H1 (cell line): Measurements from ENCODE around the gene TLCD3B. TPM values are rescaled to one million over a fixed set of nuclear protein-coding genes. Genes with fewer than 3 reads are reported as not detected.

Experiments
- CTCF ChIP-seq, 3 experiments: IDR thresholded peaks; 1 replicate in 2 of 3; 2 replicates in 1 of 3; pipeline versions ENCODE4 v1.5.1 to v1.6.1; 2011; ENCODE audit warnings: low read length in 3 of 3, mild to moderate bottlenecking in 3 of 3, inconsistent platforms in 2 of 3, low read depth in 1 of 3, moderate library complexity in 1 of 3; ENCODE audit not compliant: insufficient read depth in 1 of 3; ENCODE audit errors: control extremely low read depth in 1 of 3
- JUND ChIP-seq: IDR thresholded peaks from 2 replicates; pipeline ENCODE4 v1.6.1; 2011; ENCODE audit warnings: mild to moderate bottlenecking, improper control_type of control experiment, low read length
- KDM4A ChIP-seq: IDR thresholded peaks from one replicate; pipeline ENCODE4 v1.7.1; 2012; ENCODE audit warnings: low read depth, mild to moderate bottlenecking, moderate library complexity, low read length, inconsistent platforms; ENCODE audit not compliant: severe bottlenecking
- polyA plus RNA-seq, 7 experiments: library from polyadenylated mRNA; depleted of rRNA in 3 of 7; stranded (reverse) in 5 of 7; unstranded in 2 of 7; fragments of >200 nt in 5 of 7; fragments of 200-250 nt in 2 of 7; gene quantifications; 1 replicate in 5 of 7; 2 replicates in 1 of 7; 4 replicates in 1 of 7; pipeline versions ENCODE4 v1.2.1 to v1.2.3, GENCODE V29; 2011 to 2013; ENCODE audit warnings: missing spikeins in 2 of 7, mixed read lengths in 2 of 7
- total RNA-seq: library from RNA; stranded (reverse); fragmentation: NEBNext Ultra II Directional; extraction: Animal tissue kit (Norgen Biotek cat#: 25700); gene quantifications from 2 replicates; pipeline ENCODE4 v1.2.1, GENCODE V29; 2021

Gene TLCD3B
- total and polyA plus RNA-seq, 2 of the 8 experiments (the other 6 are each of a cell fraction or from before 2014, with no cell fraction given), result 15.2 to 26.9 TPM

- TF ChIP-seq JUND (no peak), CTCF (IDR thresholded peaks at IDR 0.05; ENCODE audit: control extremely low read depth in 1 of 3, insufficient read depth in 1 of 3, low read depth in 1 of 3, low read length in 3 of 3) (no peak), KDM4A (no peak)
- TF ChIP-seq, all 59 proteins: peak for 0
These were observed 53.8 kb downstream of the TLCD3B start (continued) for GRCh38 chr16:29977063-29977825.
